Measurements from ENCODE around the gene ANKRD44.

Gene ANKRD44

DNA sequence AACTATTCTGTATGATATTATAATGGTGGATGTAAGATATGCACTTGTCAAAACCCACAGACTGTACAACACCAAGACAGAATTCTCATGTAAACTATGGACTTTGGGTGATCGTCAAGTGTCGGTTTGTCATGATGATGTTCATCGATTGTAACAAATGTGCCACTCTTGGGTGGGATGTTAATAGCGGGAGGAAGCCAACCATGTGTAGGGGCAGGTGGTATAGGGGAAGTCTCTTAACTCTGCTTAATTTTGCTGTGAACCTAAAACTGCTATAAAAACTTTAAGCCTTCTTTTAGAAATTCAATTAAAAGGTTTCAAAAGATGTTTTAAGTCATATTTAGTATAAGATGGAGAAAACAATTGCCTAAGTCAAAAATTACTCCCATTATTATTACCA lies 139.0 kb downstream of the ANKRD44 start:
- in situ Hi-C loops (cut with HindIII; ENCODE audit: low sequenced_read_pairs): no loop called here
- TF ChIP-seq, protein P1, sequence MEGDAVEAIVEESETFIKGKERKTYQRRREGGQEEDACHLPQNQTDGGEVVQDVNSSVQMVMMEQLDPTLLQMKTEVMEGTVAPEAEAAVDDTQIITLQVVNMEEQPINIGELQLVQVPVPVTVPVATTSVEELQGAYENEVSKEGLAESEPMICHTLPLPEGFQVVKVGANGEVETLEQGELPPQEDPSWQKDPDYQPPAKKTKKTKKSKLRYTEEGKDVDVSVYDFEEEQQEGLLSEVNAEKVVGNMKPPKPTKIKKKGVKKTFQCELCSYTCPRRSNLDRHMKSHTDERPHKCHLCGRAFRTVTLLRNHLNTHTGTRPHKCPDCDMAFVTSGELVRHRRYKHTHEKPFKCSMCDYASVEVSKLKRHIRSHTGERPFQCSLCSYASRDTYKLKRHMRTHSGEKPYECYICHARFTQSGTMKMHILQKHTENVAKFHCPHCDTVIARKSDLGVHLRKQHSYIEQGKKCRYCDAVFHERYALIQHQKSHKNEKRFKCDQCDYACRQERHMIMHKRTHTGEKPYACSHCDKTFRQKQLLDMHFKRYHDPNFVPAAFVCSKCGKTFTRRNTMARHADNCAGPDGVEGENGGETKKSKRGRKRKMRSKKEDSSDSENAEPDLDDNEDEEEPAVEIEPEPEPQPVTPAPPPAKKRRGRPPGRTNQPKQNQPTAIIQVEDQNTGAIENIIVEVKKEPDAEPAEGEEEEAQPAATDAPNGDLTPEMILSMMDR (IDR thresholded peaks at IDR 0.05; ENCODE audit: low read depth, low read length): no peak
- no peak overlapping the region for H3K4me3 ChIP-seq (ENCODE audit: low read depth, low read length)
- DNase-seq (ENCODE audit: low read depth, low spot score): no peak

DNA sequence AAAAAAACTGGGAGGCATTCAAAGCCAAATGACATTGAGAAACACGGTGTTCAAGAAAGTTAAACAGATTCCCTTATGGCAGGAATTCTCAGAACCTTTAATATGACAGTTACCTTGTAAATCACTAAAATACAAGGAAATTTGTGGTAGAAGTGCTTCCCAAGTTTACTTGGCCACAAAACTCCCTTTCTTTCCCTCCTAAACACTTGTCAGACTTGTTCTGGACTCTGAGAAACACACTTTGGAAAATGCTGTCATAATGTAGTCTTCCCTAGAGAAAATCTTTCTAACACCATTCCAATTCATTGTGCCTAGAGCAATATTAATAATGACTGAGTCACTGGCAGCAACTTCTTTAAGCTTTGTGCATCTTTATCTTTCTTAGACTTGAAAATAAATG lies 140.4 kb downstream of the ANKRD44 start:
- DNase-seq (ENCODE audit: low read depth, low spot score): no peak
- TF ChIP-seq, protein P1 (IDR thresholded peaks at IDR 0.05; ENCODE audit: low read depth, low read length): no peak
- in situ Hi-C loops (cut with HindIII; ENCODE audit: low sequenced_read_pairs): no loop called here
- no peak overlapping the region for H3K4me3 ChIP-seq (ENCODE audit: low read depth, low read length)

DNA sequence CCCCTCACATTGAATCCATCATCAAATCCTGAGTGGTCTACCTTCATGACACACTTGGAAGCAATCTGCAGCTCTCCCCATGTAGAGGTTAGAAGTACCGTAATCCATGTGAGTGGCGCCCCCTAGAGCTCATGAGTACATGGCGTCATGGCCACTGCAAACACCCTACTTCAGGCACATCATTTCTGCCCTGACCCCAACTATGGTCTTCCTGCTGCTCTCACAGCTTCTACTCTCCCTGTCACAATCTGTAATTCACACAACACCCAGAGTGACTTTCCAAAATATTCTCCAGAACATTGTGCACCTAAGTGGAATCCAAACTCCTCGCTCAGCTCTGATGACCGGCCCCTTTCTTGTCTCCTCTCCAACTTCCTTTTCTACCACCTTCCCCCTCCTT lies 141.9 kb downstream of the ANKRD44 start:
- DNase-seq (ENCODE audit: low read depth, low spot score): peak; percentile 61
- in situ Hi-C loops (cut with HindIII; ENCODE audit: low sequenced_read_pairs): no loop called here
- no peak overlapping the region for H3K4me3 ChIP-seq (ENCODE audit: low read depth, low read length)
- TF ChIP-seq, protein P1 (IDR thresholded peaks at IDR 0.05; ENCODE audit: low read depth, low read length): peak; percentile 71

DNA sequence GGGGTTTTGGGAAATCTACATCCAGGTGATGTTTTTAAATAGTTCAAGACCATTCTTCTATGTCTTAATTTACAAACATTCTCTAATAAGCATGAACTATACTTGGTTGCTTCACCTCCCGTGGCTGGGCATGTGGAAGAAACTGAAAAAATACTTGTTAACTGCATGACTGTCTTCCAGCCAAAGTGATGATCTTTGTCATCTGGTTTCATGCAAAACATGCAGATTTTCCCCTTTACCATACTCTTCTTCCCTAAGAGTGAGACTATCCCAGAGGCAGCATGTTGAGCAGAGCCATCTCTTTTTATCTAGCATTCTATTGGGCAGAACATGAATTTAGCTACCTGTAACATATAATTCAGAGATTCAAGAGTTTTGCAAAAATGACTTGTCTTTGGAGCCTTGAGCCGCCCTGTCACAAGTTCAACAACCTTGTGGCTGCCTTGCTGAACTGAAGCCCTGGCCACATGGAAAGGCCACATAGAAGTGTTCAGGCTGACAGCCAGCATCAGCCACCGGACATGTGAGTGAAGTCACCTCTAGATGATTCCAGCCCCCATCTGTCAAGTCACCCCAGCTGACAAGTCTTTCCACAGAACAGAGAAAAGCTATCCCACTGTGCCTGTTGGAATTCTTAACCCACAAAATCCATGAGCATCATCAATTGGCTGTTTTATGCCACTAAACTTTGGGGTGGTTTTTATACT lies 142.8 kb downstream of the ANKRD44 start:
- no peak overlapping the region for H3K4me3 ChIP-seq (ENCODE audit: low read depth, low read length)
- TF ChIP-seq, protein P1 (IDR thresholded peaks at IDR 0.05; ENCODE audit: low read depth, low read length): no peak
- in situ Hi-C loops (cut with HindIII; ENCODE audit: low sequenced_read_pairs): no loop called here
- no peak for DNase-seq (ENCODE audit: low read depth, low spot score)

DNA sequence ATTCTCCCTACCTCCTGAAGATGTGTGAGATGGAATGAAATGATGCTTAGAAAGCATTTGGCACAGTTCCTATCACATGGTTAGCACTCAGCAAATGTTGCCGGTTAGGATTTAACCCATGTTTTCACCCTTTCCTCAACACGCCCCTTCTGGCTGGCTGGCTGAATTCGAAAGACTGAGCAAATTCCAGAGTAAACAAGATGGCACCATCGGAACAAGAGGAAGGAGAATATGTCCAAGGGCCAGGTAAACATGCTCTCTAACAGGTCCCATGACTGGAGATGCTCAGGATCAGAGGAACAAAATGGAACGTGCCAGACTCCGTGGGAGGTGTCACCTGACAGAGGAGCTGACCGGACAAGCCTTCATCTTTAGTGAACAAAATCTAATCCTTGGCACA lies 145.6 kb downstream of the ANKRD44 start:
- DNase-seq (ENCODE audit: low read depth, low spot score): no peak
- TF ChIP-seq, protein P1 (IDR thresholded peaks at IDR 0.05; ENCODE audit: low read depth, low read length): no peak
- H3K4me3 ChIP-seq (ENCODE audit: low read depth, low read length): no peak overlapping the region
- in situ Hi-C loops (cut with HindIII; ENCODE audit: low sequenced_read_pairs): no loop called here

DNA sequence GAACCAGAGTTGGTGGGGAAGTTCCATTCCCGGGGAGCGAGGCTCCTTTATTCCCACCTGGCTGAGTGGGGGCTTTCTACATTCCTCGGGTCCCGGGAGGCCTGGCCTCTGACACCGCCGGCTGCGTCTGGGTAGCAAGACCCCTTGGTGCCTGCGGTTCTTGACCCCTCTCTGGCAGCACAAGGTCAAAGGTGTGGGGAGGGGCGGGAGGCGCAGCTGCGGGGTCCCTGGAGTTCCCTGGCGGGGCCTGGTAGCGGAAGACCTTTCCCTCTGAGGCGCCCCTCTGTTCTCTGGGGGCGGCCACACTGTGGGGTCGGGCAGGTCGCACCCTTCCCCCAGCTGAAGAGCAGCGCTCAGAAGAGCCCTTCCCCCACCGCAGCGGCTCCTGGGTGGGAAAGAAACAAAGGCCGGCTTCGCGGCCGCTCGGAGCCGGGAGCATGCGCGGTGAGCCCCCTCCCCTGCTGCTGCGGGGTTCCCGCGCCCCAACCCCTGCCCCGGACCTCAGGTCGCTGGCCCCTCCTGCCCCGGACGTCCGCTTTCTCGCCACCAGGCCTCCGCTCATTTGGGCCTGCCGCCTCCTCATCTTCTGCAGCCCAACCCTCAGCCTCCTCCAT lies 146.3 kb downstream of the ANKRD44 start:
- TF ChIP-seq, protein P1 (IDR thresholded peaks at IDR 0.05; ENCODE audit: low read depth, low read length): no peak
- H3K4me3 ChIP-seq (ENCODE audit: low read depth, low read length): no peak overlapping the region
- DNase-seq (ENCODE audit: low read depth, low spot score): no peak
- in situ Hi-C loops (cut with HindIII; ENCODE audit: low sequenced_read_pairs): no loop called here
